Measurements from ENCODE around the gene ATAD3B. TPM values are rescaled to one million over a fixed set of nuclear protein-coding genes. Genes with fewer than 3 reads are reported as not detected.

ATAD3B gene
- total and polyA plus RNA-seq, 2 of the 13 experiments (the other 11 are each of a cell fraction or from before 2014, with no cell fraction given): 9.6 to 31.1 TPM

GRCh38 chr1:1504777-1505365 is 33.3 kb downstream of the ATAD3B start (continued):
- TF ChIP-seq FOXA3 (CRISPR knock-in tag; IDR thresholded peaks at IDR 0.05) (peak; percentile 26; the same call in 1 of the 2 replicates), HNRNPL (IDR thresholded peaks at IDR 0.05; ENCODE audit: low read depth, low read length) (0 out of 2 replicates have a peak, but pooled peaks have one; percentile 21), PATZ1 (CRISPR knock-in tag; IDR thresholded peaks at IDR 0.05) (peak; percentile 70), SOX5 (CRISPR knock-in tag; IDR thresholded peaks at IDR 0.05; ENCODE audit: borderline replicate concordance) (peak; percentile 66; the same call in 1 of the 2 replicates), THAP11 (CRISPR knock-in tag; IDR thresholded peaks at IDR 0.05) (peak; percentile 58), MZF1 (CRISPR knock-in tag; IDR thresholded peaks at IDR 0.05; ENCODE audit: borderline replicate concordance) (0 out of 2 replicates have a peak, but pooled peaks have one; percentile 38), ZNF318 (CRISPR knock-in tag; IDR thresholded peaks at IDR 0.05) (0 out of 2 replicates have a peak, but pooled peaks have one; percentile 28), MLX (CRISPR knock-in tag; IDR thresholded peaks at IDR 0.05) (0 out of 2 replicates have a peak, but pooled peaks have one; percentile 39), KDM2A (CRISPR knock-in tag; IDR thresholded peaks at IDR 0.05; ENCODE audit: borderline replicate concordance, low read depth) (peak; percentile 31; the same call in 1 of the 2 replicates), MIER3 (CRISPR knock-in tag; IDR thresholded peaks at IDR 0.05; ENCODE audit: borderline replicate concordance) (0 out of 2 replicates have a peak, but pooled peaks have one; percentile 18), HDAC2 (CRISPR knock-in tag; IDR thresholded peaks at IDR 0.05) (peak; percentile 33), KLF6 (CRISPR knock-in tag; IDR thresholded peaks at IDR 0.05) (peak; percentile 18; the same call in 1 of the 2 replicates), ZFX (CRISPR knock-in tag; IDR thresholded peaks at IDR 0.05; ENCODE audit: low read depth) (peak; percentile 51; the same call in 1 of the 2 replicates), BHLHE40 (IDR thresholded peaks at IDR 0.05; ENCODE audit: low read length) (peak; percentile 70), ZNF605 (CRISPR knock-in tag; IDR thresholded peaks at IDR 0.05) (peak; percentile 75; the same call in 1 of the 2 replicates), PHF21A (CRISPR knock-in tag; IDR thresholded peaks at IDR 0.05) (0 out of 2 replicates have a peak, but pooled peaks have one; percentile 30), FOXK2 (IDR thresholded peaks at IDR 0.05) (0 out of 2 replicates have a peak, but pooled peaks have one; percentile 15)
